H1 (cell line): Measurements from ENCODE around the gene PRXL2B. TPM values are rescaled to one million over a fixed set of nuclear protein-coding genes. Genes with fewer than 3 reads are reported as not detected.

Experiments
- CBX8 ChIP-seq: fragments of 300-800, 300-1000 bp; sonication (generic); IDR thresholded peaks from 2 replicates; pipeline ENCODE4 v1.7.1; 2016; ENCODE audit warnings: low read depth, low read length, borderline replicate concordance
- JUND ChIP-seq: IDR thresholded peaks from 2 replicates; pipeline ENCODE4 v1.6.1; 2011; ENCODE audit warnings: mild to moderate bottlenecking, improper control_type of control experiment, low read length
- RFX5 ChIP-seq: IDR thresholded peaks from 2 replicates; pipeline ENCODE4 v1.6.1; 2011; ENCODE audit warnings: low read depth, low read length, improper control_type of control experiment, borderline replicate concordance
- RNF2 ChIP-seq: fragments of 200-900, 300-1000 bp; sonication (generic); IDR thresholded peaks from 2 replicates; pipeline ENCODE4 v1.7.1; 2016; ENCODE audit warnings: borderline replicate concordance, low read depth, mild to moderate bottlenecking, antibody characterized with exemption, low read length; ENCODE audit not compliant: poor library complexity, severe bottlenecking; ENCODE audit errors: missing control alignments
- RXRA ChIP-seq: IDR thresholded peaks from 2 replicates; pipeline ENCODE4 v1.6.1; 2011; ENCODE audit warnings: low read depth, mild to moderate bottlenecking, low read length, moderate library complexity; ENCODE audit not compliant: insufficient read depth
- TBP ChIP-seq: IDR thresholded peaks from 2 replicates; pipeline ENCODE4 v1.6.1; 2011; ENCODE audit warnings: low read depth, low read length, improper control_type of control experiment
- polyA plus RNA-seq, 7 experiments: library from polyadenylated mRNA; depleted of rRNA in 3 of 7; stranded (reverse) in 5 of 7; unstranded in 2 of 7; fragments of >200 nt in 5 of 7; fragments of 200-250 nt in 2 of 7; gene quantifications; 1 replicate in 5 of 7; 2 replicates in 1 of 7; 4 replicates in 1 of 7; pipeline versions ENCODE4 v1.2.1 to v1.2.3, GENCODE V29; 2011 to 2013; ENCODE audit warnings: missing spikeins in 2 of 7, mixed read lengths in 2 of 7
- total RNA-seq: library from RNA; stranded (reverse); fragmentation: NEBNext Ultra II Directional; extraction: Animal tissue kit (Norgen Biotek cat#: 25700); gene quantifications from 2 replicates; pipeline ENCODE4 v1.2.1, GENCODE V29; 2021
- TF ChIP-seq, protein P1 (sequence below): fragments of 300-600 bp; sonication (generic); IDR thresholded peaks from 2 replicates; pipeline ENCODE4 v1.7.1; 2012; ENCODE audit warnings: low read length, moderate library complexity, mild to moderate bottlenecking, inconsistent platforms; ENCODE audit not compliant: insufficient replicate concordance
- TF ChIP-seq, protein P2 (sequence below): IDR thresholded peaks from 2 replicates; pipeline ENCODE4 v1.6.1; 2011; ENCODE audit warnings: low read length, improper control_type of control experiment

The PRXL2B gene
- total and polyA plus RNA-seq, 2 of the 8 experiments (the other 6 are each of a cell fraction or from before 2014, with no cell fraction given): 35.3 to 46.0 TPM

DNA sequence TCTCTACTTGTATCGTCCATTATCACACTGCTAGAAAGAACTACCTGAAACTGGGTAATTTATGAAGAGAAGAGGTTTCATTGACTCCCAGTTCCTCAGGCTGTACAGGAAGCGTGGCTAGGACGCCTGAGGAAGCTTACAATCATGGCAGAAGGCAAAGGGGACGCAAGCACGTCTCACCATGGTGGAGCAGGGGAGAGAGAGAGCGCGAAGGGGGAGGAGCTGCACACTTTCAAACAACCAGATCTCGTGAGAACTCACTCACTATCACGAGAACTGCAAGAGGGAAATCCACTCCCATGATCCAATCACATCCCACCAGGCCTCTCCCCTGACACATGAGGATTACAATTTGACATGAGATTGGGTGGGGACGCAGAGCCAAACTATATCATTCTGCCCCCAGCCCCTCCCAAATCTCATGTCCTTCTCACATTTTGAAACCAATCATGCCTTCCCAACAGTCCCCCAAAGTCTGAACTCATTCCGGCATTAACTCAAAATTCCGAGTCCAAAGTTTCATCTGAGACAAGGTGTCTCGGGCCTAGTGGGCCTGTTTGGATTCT lies 38.2 kb downstream of the PRXL2B start (continued):
- TF ChIP-seq, protein P1, sequence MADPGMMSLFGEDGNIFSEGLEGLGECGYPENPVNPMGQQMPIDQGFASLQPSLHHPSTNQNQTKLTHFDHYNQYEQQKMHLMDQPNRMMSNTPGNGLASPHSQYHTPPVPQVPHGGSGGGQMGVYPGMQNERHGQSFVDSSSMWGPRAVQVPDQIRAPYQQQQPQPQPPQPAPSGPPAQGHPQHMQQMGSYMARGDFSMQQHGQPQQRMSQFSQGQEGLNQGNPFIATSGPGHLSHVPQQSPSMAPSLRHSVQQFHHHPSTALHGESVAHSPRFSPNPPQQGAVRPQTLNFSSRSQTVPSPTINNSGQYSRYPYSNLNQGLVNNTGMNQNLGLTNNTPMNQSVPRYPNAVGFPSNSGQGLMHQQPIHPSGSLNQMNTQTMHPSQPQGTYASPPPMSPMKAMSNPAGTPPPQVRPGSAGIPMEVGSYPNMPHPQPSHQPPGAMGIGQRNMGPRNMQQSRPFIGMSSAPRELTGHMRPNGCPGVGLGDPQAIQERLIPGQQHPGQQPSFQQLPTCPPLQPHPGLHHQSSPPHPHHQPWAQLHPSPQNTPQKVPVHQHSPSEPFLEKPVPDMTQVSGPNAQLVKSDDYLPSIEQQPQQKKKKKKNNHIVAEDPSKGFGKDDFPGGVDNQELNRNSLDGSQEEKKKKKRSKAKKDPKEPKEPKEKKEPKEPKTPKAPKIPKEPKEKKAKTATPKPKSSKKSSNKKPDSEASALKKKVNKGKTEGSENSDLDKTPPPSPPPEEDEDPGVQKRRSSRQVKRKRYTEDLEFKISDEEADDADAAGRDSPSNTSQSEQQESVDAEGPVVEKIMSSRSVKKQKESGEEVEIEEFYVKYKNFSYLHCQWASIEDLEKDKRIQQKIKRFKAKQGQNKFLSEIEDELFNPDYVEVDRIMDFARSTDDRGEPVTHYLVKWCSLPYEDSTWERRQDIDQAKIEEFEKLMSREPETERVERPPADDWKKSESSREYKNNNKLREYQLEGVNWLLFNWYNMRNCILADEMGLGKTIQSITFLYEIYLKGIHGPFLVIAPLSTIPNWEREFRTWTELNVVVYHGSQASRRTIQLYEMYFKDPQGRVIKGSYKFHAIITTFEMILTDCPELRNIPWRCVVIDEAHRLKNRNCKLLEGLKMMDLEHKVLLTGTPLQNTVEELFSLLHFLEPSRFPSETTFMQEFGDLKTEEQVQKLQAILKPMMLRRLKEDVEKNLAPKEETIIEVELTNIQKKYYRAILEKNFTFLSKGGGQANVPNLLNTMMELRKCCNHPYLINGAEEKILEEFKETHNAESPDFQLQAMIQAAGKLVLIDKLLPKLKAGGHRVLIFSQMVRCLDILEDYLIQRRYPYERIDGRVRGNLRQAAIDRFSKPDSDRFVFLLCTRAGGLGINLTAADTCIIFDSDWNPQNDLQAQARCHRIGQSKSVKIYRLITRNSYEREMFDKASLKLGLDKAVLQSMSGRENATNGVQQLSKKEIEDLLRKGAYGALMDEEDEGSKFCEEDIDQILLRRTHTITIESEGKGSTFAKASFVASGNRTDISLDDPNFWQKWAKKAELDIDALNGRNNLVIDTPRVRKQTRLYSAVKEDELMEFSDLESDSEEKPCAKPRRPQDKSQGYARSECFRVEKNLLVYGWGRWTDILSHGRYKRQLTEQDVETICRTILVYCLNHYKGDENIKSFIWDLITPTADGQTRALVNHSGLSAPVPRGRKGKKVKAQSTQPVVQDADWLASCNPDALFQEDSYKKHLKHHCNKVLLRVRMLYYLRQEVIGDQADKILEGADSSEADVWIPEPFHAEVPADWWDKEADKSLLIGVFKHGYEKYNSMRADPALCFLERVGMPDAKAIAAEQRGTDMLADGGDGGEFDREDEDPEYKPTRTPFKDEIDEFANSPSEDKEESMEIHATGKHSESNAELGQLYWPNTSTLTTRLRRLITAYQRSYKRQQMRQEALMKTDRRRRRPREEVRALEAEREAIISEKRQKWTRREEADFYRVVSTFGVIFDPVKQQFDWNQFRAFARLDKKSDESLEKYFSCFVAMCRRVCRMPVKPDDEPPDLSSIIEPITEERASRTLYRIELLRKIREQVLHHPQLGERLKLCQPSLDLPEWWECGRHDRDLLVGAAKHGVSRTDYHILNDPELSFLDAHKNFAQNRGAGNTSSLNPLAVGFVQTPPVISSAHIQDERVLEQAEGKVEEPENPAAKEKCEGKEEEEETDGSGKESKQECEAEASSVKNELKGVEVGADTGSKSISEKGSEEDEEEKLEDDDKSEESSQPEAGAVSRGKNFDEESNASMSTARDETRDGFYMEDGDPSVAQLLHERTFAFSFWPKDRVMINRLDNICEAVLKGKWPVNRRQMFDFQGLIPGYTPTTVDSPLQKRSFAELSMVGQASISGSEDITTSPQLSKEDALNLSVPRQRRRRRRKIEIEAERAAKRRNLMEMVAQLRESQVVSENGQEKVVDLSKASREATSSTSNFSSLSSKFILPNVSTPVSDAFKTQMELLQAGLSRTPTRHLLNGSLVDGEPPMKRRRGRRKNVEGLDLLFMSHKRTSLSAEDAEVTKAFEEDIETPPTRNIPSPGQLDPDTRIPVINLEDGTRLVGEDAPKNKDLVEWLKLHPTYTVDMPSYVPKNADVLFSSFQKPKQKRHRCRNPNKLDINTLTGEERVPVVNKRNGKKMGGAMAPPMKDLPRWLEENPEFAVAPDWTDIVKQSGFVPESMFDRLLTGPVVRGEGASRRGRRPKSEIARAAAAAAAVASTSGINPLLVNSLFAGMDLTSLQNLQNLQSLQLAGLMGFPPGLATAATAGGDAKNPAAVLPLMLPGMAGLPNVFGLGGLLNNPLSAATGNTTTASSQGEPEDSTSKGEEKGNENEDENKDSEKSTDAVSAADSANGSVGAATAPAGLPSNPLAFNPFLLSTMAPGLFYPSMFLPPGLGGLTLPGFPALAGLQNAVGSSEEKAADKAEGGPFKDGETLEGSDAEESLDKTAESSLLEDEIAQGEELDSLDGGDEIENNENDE: no peak
- TF ChIP-seq JUND (no peak), RNF2 (no peak), TBP (no peak), RXRA (no peak), CBX8 (no peak), RFX5 (no peak)
- TF ChIP-seq, protein P2, sequence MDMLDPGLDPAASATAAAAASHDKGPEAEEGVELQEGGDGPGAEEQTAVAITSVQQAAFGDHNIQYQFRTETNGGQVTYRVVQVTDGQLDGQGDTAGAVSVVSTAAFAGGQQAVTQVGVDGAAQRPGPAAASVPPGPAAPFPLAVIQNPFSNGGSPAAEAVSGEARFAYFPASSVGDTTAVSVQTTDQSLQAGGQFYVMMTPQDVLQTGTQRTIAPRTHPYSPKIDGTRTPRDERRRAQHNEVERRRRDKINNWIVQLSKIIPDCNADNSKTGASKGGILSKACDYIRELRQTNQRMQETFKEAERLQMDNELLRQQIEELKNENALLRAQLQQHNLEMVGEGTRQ: no peak
